HEK293T (cell line): Measurements from ENCODE around the gene LSMEM2.
A peak's percentile ranks its signal among the peaks of the same experiment; 100 is the strongest.

ENCODE experiments used
- CTCF ChIA-PET: fragments of 350-600 bp; formaldehyde crosslinking; extraction: SDS; loops from one replicate; lab custom pipeline; 2021; ENCODE audit warnings: antibody characterized with exemption, inconsistent platforms; lab: Yijun Ruan, JAX
- POLR2A ChIA-PET: fragments of 350-600 bp; formaldehyde crosslinking; extraction: SDS; loops from one replicate; lab custom pipeline; 2020; ENCODE audit warnings: antibody characterized with exemption, inconsistent platforms; lab: Yijun Ruan, JAX
- DNase-seq: peaks from one replicate; pipeline ENCODE4 v3.0.0; 2012; ENCODE audit warnings: mixed read lengths; ENCODE audit errors: extremely low spot score
- ARNT ChIP-seq: fragments of 450-650 bp; IDR thresholded peaks from 2 replicates; pipeline ENCODE4 v1.6.1; 2017; ENCODE audit warnings: mild to moderate bottlenecking
- BHLHE40 ChIP-seq: fragments of 450-650 bp; IDR thresholded peaks from 2 replicates; pipeline ENCODE4 v1.6.1; 2016; ENCODE audit warnings: mild to moderate bottlenecking, moderate library complexity, borderline replicate concordance
- CTBP1 ChIP-seq: fragments of 450-650 bp; IDR thresholded peaks from 2 replicates; pipeline ENCODE4 v1.6.1; 2016; ENCODE audit warnings: borderline replicate concordance
- ELF4 ChIP-seq: fragments of 450-650 bp; IDR thresholded peaks from 2 replicates; pipeline ENCODE4 v1.6.1; 2017; ENCODE audit warnings: antibody characterized with exemption
- FOXA1 ChIP-seq: fragments of 450-650 bp; IDR thresholded peaks from 2 replicates; pipeline ENCODE4 v1.6.1; 2016; ENCODE audit warnings: mild to moderate bottlenecking
- FOXK2 ChIP-seq: fragments of 450-650 bp; IDR thresholded peaks from 2 replicates; pipeline ENCODE4 v1.6.1; 2016; ENCODE audit warnings: mild to moderate bottlenecking
- FOXM1 ChIP-seq: fragments of 450-650 bp; IDR thresholded peaks from 2 replicates; pipeline ENCODE4 v1.6.1; 2017; ENCODE audit warnings: mild to moderate bottlenecking, borderline replicate concordance
- HDGF ChIP-seq: fragments of 450-650 bp; IDR thresholded peaks from 2 replicates; pipeline ENCODE4 v1.6.1; 2017; ENCODE audit warnings: antibody characterized with exemption, borderline replicate concordance
- L3MBTL2 ChIP-seq: fragments of 450-650 bp; conservative IDR thresholded peaks from 2 replicates; pipeline ENCODE4 v1.6.1; 2016; ENCODE audit warnings: mild to moderate bottlenecking
- LEF1 ChIP-seq: fragments of 450-650 bp; IDR thresholded peaks from 2 replicates; pipeline ENCODE4 v1.6.1; 2017; ENCODE audit warnings: mild to moderate bottlenecking, borderline replicate concordance
- NFRKB ChIP-seq: fragments of 450-650 bp; IDR thresholded peaks from 2 replicates; pipeline ENCODE4 v1.6.1; 2016; ENCODE audit warnings: mild to moderate bottlenecking, moderate library complexity
- PKNOX1 ChIP-seq: fragments of 450-650 bp; IDR thresholded peaks from 2 replicates; pipeline ENCODE4 v1.6.1; 2016
- SP1 ChIP-seq: fragments of 450-650 bp; IDR thresholded peaks from 2 replicates; pipeline ENCODE4 v1.6.1; 2017
- SUZ12 ChIP-seq: fragments of 450-650 bp; IDR thresholded peaks from 2 replicates; pipeline ENCODE4 v1.6.1; 2016; ENCODE audit warnings: mild to moderate bottlenecking
- TARDBP ChIP-seq: fragments of 450-650 bp; IDR thresholded peaks from 2 replicates; pipeline ENCODE4 v1.6.1; 2016
- ZNF384 ChIP-seq: fragments of 450-650 bp; IDR thresholded peaks from 2 replicates; pipeline ENCODE4 v1.6.1; 2016

LSMEM2 gene

GRCh38 chr3:50255251-50255615 is 23.7 kb upstream of the LSMEM2 start:
- TF ChIP-seq HDGF (no peak), SUZ12 (no peak), L3MBTL2 (no peak), CTBP1 (no peak), FOXK2 (no peak), ELF4 (no peak), ZNF384 (no peak), ARNT (no peak), TARDBP (no peak), FOXA1 (no peak), PKNOX1 (no peak), FOXM1 (no peak), LEF1 (no peak), SP1 (no peak), BHLHE40 (no peak), NFRKB (no peak)
- DNase-seq: no peak
- ChIA-PET CTCF (interaction anchor here (1.5 to 2.9 kb wide), 2 partner anchors 9 to 14 kb away, joined by 4 to 21 read pairs; no protein-coding TSS in a partner anchor), POLR2A (interaction anchor here (1.7 to 1.9 kb wide), 2 partner anchors 20 to 22 kb away, joined by 4 to 6 read pairs; partner anchors contain the start of gene GNAI2)

GRCh38 chr3:50256978-50257890 is 21.7 kb upstream of the LSMEM2 start:
- ChIA-PET POLR2A (interaction anchor here (1.4 to 1.9 kb wide), 2 partner anchors 11 to 22 kb away, joined by 5 to 6 read pairs; partner anchors contain the start of gene GNAI2), CTCF (interaction anchor here (0.6 to 4.0 kb wide), 9 partner anchors 10 to 99 kb away, joined by 3 to 31 read pairs (median 3); partner anchors contain the start of gene GNAI2)
- TF ChIP-seq FOXA1: no peak
- TF ChIP-seq FOXK2: no peak
- no peak for TF ChIP-seq SP1
- no peak for TF ChIP-seq CTBP1
- TF ChIP-seq ZNF384: no peak
- TF ChIP-seq ELF4: no peak
- TF ChIP-seq PKNOX1: no peak
- no peak for TF ChIP-seq TARDBP
- no peak for TF ChIP-seq HDGF
- DNase-seq: peak; percentile 51

GRCh38 chr3:50258029-50258680 is 20.7 kb upstream of the LSMEM2 start:
- no peak for TF ChIP-seq FOXK2
- no peak for TF ChIP-seq HDGF
- TF ChIP-seq CTBP1: no peak
- TF ChIP-seq LEF1: no peak
- TF ChIP-seq FOXM1: no peak
- no peak for TF ChIP-seq BHLHE40
- TF ChIP-seq SP1: no peak
- no peak for TF ChIP-seq ARNT
- no peak for TF ChIP-seq ZNF384
- no peak for TF ChIP-seq PKNOX1
- TF ChIP-seq ELF4: no peak
- no peak for TF ChIP-seq NFRKB
- TF ChIP-seq SUZ12: no peak
- TF ChIP-seq FOXA1: no peak
- TF ChIP-seq L3MBTL2: no peak
- no peak for TF ChIP-seq TARDBP
- POLR2A ChIA-PET: interaction anchor here (1.6 kb wide), 2 partner anchors 12 to 30 kb away, joined by 6 to 7 read pairs; no protein-coding TSS in a partner anchor
- CTCF ChIA-PET: interaction anchor here (1.3 to 4.0 kb wide), 2 partner anchors 11 to 16 kb away, joined by 3 to 31 read pairs; no protein-coding TSS in a partner anchor
- DNase-seq: no peak

GRCh38 chr3:50258979-50259378 is 19.9 kb upstream of the LSMEM2 start:
- ChIA-PET POLR2A (interaction anchor here (0.9 to 2.4 kb wide), 7 partner anchors 10 to 69 kb away, joined by 3 to 13 read pairs (median 6); partner anchors contain the start of genes GNAI2, IFRD2, SEMA3B and TUSC2), CTCF (interaction anchor here (0.7 to 4.0 kb wide), 6 partner anchors 9 to 64 kb away, joined by 3 to 31 read pairs (median 3); no protein-coding TSS in a partner anchor)
- TF ChIP-seq SP1: no peak
- no peak for TF ChIP-seq LEF1
- no peak for TF ChIP-seq BHLHE40
- no peak for TF ChIP-seq PKNOX1
- TF ChIP-seq TARDBP: no peak
- no peak for TF ChIP-seq HDGF
- TF ChIP-seq CTBP1: no peak
- TF ChIP-seq FOXM1: no peak
- no peak for TF ChIP-seq NFRKB
- no peak for TF ChIP-seq ARNT
- no peak for TF ChIP-seq FOXA1
- no peak for TF ChIP-seq FOXK2
- no peak for TF ChIP-seq L3MBTL2
- TF ChIP-seq ELF4: no peak
- no peak for DNase-seq
